Activated CD4-positive, CD25-positive, alpha-beta regulatory T cell treated with anti-CD3 and anti-CD28 coated beads, Interleukin-2, amount 50 U/mL, for 16 hours (primary cell): ENCODE data around the gene BDKRB2.

Experiments
- DNase-seq: peaks from one replicate; pipeline ENCODE4 v3.0.0-alpha.2; 2020; ENCODE audit warnings: low read depth, low spot score

BDKRB2 gene

DNA sequence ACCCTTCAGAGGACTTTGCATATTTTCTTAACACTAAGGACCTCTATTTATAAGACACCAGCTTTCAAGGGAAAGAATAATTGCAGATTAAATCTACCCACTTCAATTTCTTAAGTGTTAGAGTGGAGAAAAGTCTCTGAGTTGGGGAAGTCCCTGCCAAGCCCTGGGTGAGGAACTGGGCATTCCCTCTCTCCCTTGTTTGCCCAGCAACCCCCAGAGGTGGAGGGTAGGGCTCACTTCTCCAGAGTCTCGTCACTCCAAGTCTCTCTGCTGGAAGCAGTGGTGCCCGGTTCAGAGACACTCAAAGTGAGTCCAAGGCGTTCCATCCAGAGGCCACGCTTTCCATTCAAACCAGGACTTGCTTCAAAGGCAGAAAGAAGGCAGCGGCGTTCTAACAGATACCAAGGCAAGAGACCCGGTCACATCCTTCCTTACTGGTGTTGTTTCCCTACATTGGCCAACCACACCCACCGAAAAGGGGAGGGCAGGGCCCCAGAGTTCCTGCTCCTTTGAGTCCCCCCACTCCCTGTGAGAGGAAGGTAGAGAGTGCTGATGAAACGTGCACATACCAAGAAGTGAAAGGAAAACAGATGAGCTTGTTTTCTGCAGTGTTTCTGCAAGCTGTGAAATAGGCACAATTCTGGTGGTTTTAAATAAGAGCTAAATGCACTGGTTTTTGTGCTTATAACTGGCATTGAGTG lies 6.1 kb upstream of the BDKRB2 start:
- DNase-seq: no peak

DNA sequence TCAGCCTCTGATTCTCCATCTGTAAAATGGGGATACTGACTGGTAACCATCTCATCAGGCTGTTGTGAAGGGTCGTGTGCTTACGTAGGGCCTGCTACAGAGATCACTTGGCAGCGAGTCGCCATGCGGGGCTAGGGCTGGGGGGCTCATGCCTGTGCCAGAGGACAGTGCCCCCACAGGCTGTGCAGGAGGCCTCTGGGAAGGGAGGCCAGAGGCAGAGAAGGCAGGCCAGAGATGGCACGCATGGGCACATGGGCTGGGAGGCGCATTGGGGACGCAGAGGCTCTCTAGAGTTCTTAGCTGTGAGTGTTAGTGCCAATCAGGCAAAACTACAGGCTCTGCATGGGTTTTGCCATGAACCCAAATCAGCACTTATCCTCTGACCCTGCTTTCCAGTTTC lies 3.5 kb upstream of the BDKRB2 start:
- no peak for DNase-seq

DNA sequence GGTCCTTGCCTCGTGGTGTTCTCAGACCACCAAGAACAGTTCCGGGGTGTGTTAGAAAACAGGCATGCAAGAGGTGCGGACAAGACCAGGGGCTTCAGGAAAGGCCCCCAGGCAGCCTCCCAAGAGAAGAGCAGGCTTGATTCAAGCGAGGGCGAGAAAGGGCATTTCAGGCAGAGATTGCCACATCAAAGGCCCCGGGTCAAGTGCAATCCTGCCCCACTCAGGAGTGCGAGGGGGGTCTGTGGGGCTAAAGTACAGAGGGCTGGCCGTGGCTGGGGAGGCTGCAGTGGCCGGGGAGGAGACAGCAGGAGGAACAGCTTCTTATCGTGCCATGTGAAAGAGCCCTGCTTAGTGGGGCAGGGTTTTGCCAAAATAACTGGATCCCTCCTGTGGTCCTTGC lies 2.7 kb upstream of the BDKRB2 start:
- DNase-seq: no peak

DNA sequence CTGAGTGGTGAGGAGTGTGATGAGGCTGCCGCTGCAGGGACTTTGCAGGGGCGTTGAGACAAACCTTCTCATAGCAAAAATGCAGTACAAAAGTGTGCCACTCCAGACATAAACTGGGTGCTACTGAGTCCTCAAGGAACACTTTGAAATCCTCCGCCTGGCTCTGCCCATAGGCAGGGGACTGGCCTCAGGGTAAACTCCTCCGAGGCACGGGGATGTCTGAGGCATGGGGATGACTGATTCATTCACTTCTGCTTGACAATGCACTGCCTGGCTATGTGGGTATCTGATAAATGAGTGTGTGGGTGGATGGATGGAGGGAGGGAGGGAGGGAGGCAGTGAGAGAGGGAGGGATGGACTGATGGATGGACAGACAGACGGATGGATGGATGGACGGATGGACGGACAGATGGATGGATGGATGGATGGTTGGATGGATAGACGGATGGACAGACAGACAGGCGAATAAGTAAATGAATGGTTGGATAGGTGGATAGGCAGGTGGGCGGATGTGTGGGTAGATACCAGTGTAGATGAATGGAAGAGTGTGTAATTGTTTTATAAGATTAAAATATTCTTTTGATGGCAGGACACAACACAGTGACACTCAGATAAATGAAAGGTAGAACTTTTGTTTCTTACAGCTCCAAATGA lies 2.1 kb upstream of the BDKRB2 start:
- DNase-seq: no peak

DNA sequence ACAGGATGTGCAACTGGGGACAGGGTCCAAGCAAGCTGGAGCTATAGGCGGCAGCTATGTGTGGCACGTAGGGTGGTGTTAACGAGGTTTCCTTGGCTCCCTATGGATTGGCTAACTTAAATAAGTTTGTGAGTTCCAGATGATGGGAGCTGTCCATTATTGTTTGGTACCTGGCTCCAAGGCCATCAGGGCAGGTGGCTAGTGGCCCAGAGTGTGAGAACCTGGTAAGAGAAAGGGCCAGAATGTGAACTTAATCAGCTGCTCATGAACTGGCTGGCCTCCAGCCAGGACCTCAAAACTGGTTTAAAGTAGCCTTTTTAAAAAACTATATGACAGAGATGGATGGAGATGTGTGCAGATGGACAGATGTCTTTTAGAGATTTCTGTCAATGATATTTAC lies 1.5 kb upstream of the BDKRB2 start:
- DNase-seq: no peak

DNA sequence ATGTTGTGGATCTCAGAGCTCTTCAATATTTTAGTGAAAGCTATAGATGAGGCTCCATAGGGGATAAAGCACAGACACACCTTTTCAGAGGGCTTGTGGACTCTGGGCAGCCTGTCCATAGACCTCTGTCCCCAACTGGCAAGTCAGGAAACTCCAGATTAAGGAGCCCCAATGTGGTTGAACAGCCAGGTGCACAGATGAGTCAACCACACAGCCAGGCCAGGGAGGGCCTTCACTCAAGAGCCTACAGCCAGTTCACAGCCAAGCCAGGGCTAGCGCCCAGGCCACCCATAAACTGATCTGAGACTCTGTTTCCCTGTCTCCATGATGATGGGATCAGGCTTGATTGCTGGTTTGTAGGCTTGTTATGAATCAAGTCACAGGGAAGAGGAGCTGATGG lies 1.0 kb upstream of the BDKRB2 start:
- no peak for DNase-seq

DNA sequence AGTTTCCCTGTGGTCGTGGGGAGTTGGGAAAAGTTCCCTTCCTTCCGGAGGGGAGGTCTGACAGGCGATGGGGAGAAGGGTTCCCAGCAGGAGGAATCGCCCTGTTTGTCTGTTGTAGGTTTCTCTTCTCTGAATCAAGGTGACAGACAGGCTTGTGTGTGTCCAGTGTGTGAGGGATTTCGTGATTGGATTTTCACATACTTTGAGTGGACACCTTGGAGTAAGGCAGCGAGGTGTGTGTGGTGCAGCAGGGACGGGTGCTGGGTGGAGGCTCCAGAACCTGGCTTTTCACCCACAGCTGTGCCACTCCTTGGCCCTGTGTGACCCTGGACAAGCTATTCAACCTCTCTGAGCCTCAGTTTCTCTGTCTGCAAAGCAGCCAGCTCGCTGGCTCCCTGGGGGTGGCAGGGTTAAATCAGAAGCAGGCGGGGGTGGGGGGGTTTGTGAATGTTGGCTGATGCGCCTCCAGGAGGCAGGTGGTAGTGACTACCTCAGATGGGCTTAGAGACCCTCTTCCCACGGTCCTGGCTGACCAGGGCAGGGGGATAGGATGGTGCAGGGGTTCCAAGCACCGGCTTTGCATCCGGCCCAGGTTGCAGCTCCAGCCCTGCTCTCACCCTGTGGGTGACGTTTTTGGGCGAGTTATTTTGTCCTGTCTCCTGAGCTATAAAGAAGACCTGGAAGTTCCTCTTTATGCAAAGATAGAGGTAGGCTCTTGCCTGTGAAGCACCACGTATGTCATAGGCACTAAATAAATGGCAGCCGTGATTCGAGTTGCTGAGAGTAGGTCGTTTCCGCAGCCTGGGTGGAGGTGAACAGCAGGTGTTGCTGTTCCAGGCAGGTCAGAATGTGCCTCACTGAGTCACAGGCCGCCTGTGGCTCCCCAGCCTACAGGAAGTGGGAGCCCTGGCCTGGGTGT lies 679 bp downstream of the BDKRB2 start:
- no peak for DNase-seq

DNA sequence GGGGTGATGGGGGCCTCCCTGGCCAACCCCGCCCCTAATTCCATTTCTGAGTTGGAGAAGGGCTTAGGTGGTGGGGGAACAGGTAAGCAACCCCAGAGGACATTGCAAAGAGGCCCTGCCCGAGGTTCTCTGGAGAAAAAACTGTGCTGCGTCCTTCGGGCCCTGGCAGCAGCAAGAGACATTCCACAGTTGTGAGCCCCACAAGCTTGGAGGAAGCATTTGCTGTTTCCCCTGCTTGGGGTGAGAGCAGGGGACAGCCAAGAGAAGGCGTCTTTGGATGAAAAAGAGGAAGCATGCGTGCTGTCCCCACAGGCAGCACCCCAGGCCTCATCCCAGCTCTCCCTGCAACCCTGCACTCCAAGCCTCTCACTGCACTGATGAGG lies 1.3 kb downstream of the BDKRB2 start:
- no peak for DNase-seq

DNA sequence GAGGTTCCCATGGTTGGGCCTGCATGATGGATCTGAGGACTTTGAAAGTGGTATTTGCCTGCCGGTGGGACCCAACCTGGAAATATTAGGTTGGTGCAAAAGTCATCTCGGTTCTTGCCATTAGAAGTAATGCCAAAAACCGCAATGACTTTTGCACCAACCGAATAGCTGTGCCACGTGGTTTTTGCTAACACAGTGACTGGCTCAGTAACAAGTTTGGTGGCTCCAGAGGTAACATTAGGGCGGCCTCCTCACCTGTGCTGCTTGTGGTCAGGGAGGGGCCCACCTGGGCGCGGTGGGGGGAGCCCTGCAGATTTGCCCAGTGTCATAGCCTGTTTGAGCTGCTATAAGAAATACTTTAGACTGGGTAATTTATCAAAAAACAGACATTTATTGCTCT lies 1.8 kb downstream of the BDKRB2 start:
- DNase-seq: no peak

DNA sequence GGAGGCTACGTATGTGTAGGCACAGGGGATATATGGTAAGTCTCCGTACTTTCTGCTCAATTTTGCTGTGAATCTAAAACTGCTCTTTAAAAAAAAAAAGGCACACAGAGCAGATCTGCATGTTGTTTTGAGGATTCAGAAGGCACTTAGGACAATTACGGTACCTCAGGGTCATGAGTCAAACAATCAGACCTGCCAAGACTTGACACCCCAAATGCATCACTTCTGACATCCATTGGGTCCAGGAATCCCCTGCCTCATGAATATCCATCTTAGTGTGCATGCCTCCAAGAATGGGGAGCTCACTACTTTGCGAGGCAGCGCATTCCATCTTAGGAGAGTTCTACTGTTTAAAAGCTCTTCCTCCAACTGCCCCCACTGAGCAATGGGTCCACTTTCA lies 3.0 kb downstream of the BDKRB2 start:
- no peak for DNase-seq

DNA sequence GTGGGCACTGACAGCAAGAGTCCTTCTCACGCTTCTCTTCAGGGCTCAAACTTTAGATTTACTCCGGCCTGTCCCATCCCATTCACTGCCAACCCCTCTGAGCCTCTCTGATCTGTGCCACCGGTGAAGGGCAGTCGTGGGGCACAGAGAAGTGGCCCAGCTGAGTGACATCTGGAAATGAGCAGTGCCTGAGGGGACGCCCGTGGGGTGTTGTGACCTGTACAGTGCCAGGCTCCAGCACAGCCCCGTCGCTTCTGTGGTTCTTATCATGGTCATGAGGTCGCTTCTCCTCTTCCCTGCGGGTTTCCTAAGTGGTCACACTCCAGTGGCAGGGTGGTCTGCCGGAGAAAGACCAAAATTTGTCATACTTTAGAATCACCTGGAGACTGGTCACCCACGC lies 4.1 kb downstream of the BDKRB2 start:
- no peak for DNase-seq

DNA sequence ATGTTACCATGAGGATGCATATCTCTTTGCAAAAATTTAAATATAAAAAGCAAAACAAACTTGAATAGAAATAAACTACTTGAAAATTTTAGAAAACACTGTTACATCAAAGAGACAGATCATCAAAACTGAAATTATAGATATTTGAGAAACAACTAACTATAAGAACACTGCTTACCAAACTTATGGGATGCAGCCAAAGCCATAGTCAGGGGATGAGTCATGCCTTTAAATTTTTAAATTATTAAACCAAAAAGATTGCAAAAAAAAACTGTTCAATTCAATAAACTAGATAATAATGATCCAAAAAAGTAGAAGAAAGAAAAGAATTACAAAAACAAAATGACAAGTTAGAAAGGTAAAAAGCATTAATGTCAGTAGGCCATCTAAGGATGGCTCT lies 7.5 kb downstream of the BDKRB2 start:
- DNase-seq: no peak

DNA sequence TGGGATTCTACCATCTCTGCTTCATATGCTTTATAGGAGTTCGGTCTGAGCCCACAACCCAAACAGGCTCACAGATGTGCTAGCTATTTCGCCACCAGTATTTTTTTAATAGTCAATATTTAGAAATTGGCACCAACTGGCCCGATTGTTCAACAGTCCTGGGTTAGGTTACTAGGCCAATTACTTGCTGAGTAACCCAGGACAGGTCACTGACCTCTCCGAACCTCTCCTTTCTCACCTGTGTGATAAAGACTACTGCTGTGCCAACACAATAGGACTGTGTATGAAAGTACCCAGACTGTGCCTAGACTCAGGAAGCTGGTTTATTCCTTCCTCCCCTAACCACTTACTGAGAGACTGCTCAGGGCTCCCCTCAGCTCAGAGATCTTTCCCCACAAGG lies 8.3 kb downstream of the BDKRB2 start:
- no peak for DNase-seq

DNA sequence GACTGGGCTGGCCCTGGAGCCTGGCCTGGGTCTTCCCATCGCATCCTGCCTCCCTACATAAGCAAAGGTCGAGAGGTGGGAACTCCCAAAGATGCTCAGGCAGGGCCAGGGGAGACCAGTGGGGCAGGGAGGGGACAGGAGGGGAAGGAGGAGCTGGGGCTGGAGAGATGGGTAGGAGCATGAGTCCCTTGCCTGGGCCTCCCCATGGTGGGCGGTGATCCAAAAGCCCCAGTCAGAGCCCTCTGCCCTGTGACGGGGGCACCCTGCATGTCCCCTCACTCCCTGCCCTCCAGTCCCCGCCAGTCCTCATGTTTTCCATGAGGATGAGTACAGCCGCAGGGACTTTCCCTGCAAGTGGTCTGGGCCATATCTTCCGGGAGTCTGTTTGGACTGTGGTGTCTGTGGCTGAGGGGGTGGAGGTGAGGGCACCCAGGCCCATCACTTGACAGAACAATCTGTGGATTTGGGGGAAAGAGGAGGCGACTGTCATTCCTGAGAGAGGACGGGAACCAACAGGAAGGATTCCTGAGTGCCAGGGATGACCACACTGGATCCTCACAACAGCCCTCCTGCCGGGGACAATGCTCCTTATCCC lies 9.3 kb downstream of the BDKRB2 start:
- DNase-seq: no peak

DNA sequence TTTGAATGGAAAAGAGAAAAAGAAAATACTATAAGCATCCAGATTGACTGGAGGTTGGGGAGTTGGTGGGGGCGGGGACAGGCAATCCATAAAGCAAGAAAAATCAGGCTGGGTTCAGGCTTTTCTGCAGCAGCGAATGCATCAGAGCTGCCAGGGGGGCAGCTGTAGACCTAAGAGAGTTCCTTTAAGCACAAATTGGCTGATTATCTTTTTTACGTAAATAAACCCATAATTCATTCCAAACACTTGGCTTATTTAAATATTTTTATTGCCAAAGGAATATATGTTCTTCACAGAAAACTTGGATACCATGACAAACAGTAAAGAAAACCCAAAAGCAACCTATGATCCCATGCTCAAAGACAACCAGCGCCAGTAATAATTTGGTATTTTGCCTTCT lies 10.2 kb downstream of the BDKRB2 start:
- DNase-seq: no peak

DNA sequence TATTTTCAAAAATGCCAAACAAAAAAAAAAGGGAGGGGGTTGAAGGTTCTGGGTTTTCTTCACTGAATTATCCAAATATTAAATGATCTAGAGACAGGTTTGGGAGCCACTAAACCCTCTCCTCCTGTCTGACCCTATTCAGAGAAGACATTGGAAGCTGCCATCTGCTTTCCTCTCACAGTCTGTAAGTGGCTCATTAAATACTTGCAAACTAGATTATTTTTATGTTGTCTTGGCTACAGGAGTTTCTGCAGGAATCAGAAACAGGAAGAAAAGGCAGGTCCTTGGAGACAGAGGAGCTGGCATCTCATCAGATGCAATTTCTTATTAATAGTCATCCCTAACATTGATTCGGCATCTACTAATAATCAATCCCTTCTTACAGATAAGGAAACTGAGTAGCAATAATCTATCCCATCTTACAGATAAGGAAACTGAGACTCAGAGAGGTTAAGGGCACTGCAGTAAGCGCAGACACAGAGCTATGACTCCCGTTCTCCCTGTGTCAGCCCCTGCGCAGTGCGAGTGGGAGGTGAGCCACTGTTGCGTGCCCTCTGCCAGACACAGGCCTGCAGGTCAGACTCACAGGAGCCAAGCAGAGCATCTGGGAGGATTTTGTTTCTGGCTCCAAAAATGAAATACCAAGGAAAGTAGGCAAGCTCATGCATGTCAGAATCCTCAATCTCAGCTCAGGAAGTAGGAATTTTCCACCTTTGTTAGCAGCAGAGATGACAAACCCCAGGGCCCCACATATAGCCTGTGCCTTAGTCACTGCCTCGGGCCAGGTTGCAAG lies 11.0 kb downstream of the BDKRB2 start:
- no peak for DNase-seq

DNA sequence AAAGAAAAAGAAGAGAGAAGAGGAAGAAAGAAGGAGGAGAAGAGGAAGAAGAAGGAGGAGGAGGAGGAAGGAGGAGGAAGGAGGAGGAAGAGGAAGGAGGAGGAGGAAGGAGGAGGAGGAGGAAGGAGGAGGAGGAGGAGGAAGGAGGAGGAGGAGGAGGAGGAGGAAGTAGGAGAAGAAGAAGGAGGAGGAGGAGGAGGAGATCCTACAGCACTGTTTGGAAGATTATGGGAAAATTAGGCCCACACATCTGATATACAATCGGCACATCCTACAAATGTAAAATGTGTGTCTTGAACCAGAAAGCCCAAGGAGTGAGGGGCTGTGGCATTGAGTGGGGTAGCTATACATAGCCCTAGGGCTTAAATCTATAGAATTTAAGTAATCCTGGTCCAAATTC lies 12.0 kb downstream of the BDKRB2 start:
- no peak for DNase-seq

DNA sequence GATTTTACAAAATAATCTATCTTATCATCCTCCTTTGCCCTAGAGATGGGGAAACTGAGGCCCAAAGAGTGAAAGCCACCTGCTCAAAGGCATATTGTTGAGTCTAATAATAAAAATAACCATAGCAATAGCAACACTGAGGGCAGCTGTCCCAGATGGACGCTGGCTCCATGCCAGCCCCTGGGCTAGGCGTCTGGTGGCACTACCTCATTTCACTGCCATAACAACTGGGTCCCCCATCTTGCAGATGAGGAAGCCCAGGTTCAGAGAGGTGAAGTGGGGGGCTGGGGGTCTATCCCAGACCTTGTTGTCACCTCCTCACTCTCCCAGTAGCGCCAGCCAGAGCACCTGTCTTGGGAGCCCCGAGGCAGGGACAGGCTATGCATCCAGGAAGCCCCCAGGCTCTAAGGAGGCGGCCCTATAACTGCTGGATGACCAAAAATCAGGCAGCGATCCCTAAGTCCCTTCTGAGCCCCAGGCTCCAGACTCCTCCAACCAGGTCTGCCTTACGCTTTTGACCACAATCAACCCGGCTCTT lies 12.8 kb downstream of the BDKRB2 start:
- no peak for DNase-seq

DNA sequence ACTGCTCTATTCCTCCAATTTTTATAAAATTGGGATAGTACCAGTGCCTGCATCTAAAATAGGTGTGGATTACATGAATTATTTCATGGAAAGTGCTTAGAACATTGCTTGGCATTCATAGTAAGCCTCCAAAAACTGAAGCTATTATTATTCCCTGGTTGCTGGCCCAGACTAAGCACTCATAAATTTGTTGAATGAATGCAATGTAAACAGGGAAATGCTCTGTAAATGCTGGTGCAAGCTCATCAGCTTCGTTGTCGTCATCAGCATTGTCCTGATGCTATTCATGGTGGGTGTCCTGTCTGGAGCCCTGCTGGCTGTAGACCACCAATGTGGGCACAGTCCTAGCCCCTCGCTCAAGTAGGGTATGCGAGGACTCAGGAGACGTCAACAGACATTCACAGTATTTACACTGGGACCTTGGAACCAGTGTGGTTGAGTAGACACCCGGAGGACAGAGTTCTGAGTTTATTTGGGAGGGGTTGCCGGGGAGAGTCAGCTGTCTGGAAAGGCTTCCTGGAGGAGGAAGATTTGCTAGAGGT lies 16.5 kb downstream of the BDKRB2 start:
- no peak for DNase-seq

DNA sequence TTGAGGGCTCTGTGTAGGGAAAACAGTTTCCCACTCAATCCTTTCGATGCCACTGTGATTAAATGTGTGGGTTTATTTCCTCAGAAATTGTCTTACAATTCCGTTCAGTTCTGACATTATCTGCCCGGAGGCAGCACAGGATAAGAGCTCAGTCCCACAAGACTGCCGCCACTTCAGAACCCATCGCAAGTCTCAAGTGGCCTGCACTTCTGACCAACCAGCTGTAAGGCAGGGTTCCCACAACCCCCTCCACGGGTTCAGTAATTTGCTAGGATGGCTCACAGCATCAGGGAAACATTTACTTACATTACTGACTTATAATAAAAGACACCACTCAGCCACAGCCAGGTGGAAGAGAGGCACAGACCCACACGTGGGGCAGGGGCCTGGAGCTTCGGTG lies 17.2 kb downstream of the BDKRB2 start:
- DNase-seq: no peak
